Heart left ventricle (tissue), 16 donors: Measurements from ENCODE around the gene GRM1. TPM values are rescaled to one million over a fixed set of nuclear protein-coding genes. Genes with fewer than 3 reads are reported as not detected.

ENCODE experiments used
- ATAC-seq, 4 donors: fragments of 200-7000 bp; cut with Tn5 transposase; one replicate each; pipeline ENCODE4 v1.9.1; 2020 to 2022; ENCODE audit warnings: moderate library complexity in 4 of 4, mild to moderate bottlenecking in 3 of 4, moderate number of reproducible peaks in 1 of 4
- DNase-seq, 5 donors: peaks; one replicate each; pipeline ENCODE4 v3.0.0-alpha.2; 2020
- H3K27ac ChIP-seq, 12 donors: fragments of 200-600 bp; sonication (generic) in 4 of 12; one replicate each; pipeline versions ENCODE4 v1.5.0 to v1.8.0; 2016 to 2022; ENCODE audit warnings: mild to moderate bottlenecking in 2 of 12
- H3K27me3 ChIP-seq, 9 donors: fragments of 200-600 bp; sonication (generic) in 2 of 9; one replicate each; pipeline versions ENCODE4 v1.5.1 to v1.8.0; 2016 to 2022; ENCODE audit warnings: mild to moderate bottlenecking in 3 of 9
- H3K36me3 ChIP-seq, 9 donors: fragments of 200-600 bp; sonication (generic) in 2 of 9; one replicate each; pipeline versions ENCODE4 v1.5.0 to v1.8.0; 2018 to 2022; ENCODE audit warnings: mild to moderate bottlenecking in 2 of 9
- H3K4me1 ChIP-seq, 12 donors: fragments of 200-600 bp; sonication (generic) in 4 of 12; one replicate each; pipeline versions ENCODE4 v1.5.0 to v1.8.0; 2016 to 2022; ENCODE audit warnings: mild to moderate bottlenecking in 3 of 12
- H3K4me3 ChIP-seq, 12 donors: fragments of 200-600 bp; sonication (generic) in 4 of 12; one replicate each; pipeline versions ENCODE4 v1.5.0 to v1.8.0; 2017 to 2022; ENCODE audit warnings: mild to moderate bottlenecking in 9 of 12, moderate library complexity in 4 of 12
- H3K9me3 ChIP-seq, 12 donors: fragments of 200-600 bp; sonication (generic) in 4 of 12; one replicate each; pipeline versions ENCODE4 v1.5.0 to v1.8.0; 2016 to 2022; ENCODE audit warnings: mild to moderate bottlenecking in 1 of 12
- CTCF ChIP-seq, 12 donors: fragments of 200-600 bp; sonication (generic) in 4 of 12; IDR thresholded peaks; one replicate each; pipeline versions ENCODE4 v1.5.0 to v1.8.0; 2018 to 2022; ENCODE audit warnings: antibody characterized with exemption in 12 of 12, mild to moderate bottlenecking in 5 of 12
- POLR2A ChIP-seq, 2 donors: fragments of 450-650 bp; IDR thresholded peaks; one replicate each; pipeline ENCODE4 v1.6.1; 2017; ENCODE audit warnings: antibody characterized with exemption in 2 of 2, mild to moderate bottlenecking in 2 of 2, moderate library complexity in 2 of 2
- WGBS, 4 donors: extraction: QIAGEN DNeasy Blood & Tissue Kit in 2 of 4; methylation state at CpG; one replicate each; pipeline versions ENCODE4 v1.1.5 to v1.1.7; 2013 to 2018; 5-methylcytosine and 5-hydroxymethylcytosine counted together
- intact Hi-C, 10 donors: fragments of 100-400 bp; cut with DNase I; formaldehyde crosslinking; loops; one replicate each; pipeline versions ENCODE4 v1.11.1 to v1.14.2; 2022
- polyA plus RNA-seq, 2 donors: library from polyadenylated mRNA; stranded (reverse); fragments of 200-250 nt; gene quantifications; one replicate each; pipeline ENCODE4 v1.2.3, GENCODE V29; 2013
- total RNA-seq, 9 donors: library from RNA; depleted of rRNA in 2 of 9; stranded (reverse); fragments of >200 nt in 2 of 9; fragmentation: NEBNext Ultra II Directional in 3 of 9; extraction: Animal tissue kit (Norgen Biotek cat#: 25700) in 3 of 9; gene quantifications; one replicate each; pipeline versions ENCODE4 v1.1.0 to v1.2.4, GENCODE V29; 2016 to 2023
- donor health status: ischemic (EF 13 %, LVEDD 7.1; RV severe dilation, severe dysfunction).
- donor health status: healthy with polysubstance abuse.
- donor health status: DM: no; HTN: yes; CAD: no.
- donor health status: DM: no; HTN: no; CAD: no.
- donor health status: ischemic (EF 25% LVEDD 6.9; RV normal size, moderate dysfunction).
- donor health status: ischemic (EF 25% LVEDD 5.7; RV mildly dilated, moderate dysfunction).
- donor health status: healthy.
- donor health status: DM: yes; HTN: yes; CAD: no.
- donor health status: ischemic (EF 35%, LVEDD 5.7; RV mildly dilated, moderate dysfunction).
- donor health status: nonischemic (EF 11% LVEDD 7.7; RV severe dilation, severe dysfunction).
- donor health status: DM: yes; HTN: yes; CAD: no.
- donor health status: PGD.
- donor health status: ischemic (EF 29% LVEDD 5.4; RV normal size, mild dysfunction).
- donor health status: nonischemic (EF 23%, LVEDD 6.1; RV moderate dilation, normal function).

GRM1 gene
- total and polyA plus RNA-seq, 11 donors: 0.62 to 6.9 (median 4.7) TPM

- TF ChIP-seq CTCF (IDR thresholded peaks at IDR 0.05) (no peak), POLR2A (IDR thresholded peaks at IDR 0.05) (no peak)
- Histone ChIP-seq H3K4me1 (peaks cover 0 to 3% (median 0%) of the 10 kb centered on the region in 12 donors), H3K27ac (no peak overlapping the region), H3K4me3 (no peak overlapping the region), H3K9me3 (no peaks in the 10 kb centered on the region), H3K27me3 (peaks cover 7 to 46% (median 31%) of the 10 kb centered on the region in 9 donors), H3K36me3 (no peaks in the 10 kb centered on the region)
- intact Hi-C loops: no loop called here
- WGBS, 4 donors: 40 to 53% (median 45%) methylated on average over 4 of the region's 4 CpGs
- DNase-seq (no peak), ATAC-seq (no peak)
Observed at GRCh38 chr6:146032387-146032786, 3.5 kb downstream of the GRM1 start.

GRCh38 chr6:146040360-146040759 is 11.5 kb downstream of the GRM1 start:
- TF ChIP-seq CTCF (IDR thresholded peaks at IDR 0.05) (no peak), POLR2A (IDR thresholded peaks at IDR 0.05) (no peak)
- Histone ChIP-seq H3K9me3 (peaks cover 0 to 32% (median 16%) of the 10 kb centered on the region in 12 donors), H3K27me3 (peaks cover 0 to 5% (median 0%) of the 10 kb centered on the region in 9 donors), H3K36me3 (no peaks in the 10 kb centered on the region), H3K4me3 (no peak overlapping the region), H3K4me1 (no peaks in the 10 kb centered on the region), H3K27ac (no peak overlapping the region)
- ATAC-seq (no peak), DNase-seq (no peak)
- intact Hi-C loops: loop anchor here in 4 of 10 donors (5.0 to 10.0 kb wide), 4 partner anchors 487 to 662 kb away; no protein-coding TSS in a partner anchor
- WGBS, 4 donors: 79 to 94% (median 89%) methylated on average over 1 of the region's 1 CpG

GRCh38 chr6:146041282-146041681 is 12.4 kb downstream of the GRM1 start:
- H3K9me3 ChIP-seq: peaks cover 0 to 32% (median 16%) of the 10 kb centered on the region in 12 donors
- peak in 8 of 12 donors; percentile 12 to 44 (median 26) for TF ChIP-seq CTCF (IDR thresholded peaks at IDR 0.05)
- no peak for TF ChIP-seq POLR2A (IDR thresholded peaks at IDR 0.05)
- ATAC-seq (peak in 1 of 4 donors; percentile 61), DNase-seq (no peak)
- H3K27ac ChIP-seq: no peak overlapping the region
- no peaks in the 10 kb centered on the region for H3K36me3 ChIP-seq
- peaks cover 0 to 5% (median 0%) of the 10 kb centered on the region in 9 donors for H3K27me3 ChIP-seq
- intact Hi-C loops: loop anchor here in 4 of 10 donors (5.0 to 10.0 kb wide), 4 partner anchors 486 to 661 kb away; no protein-coding TSS in a partner anchor
- H3K4me3 ChIP-seq: no peak overlapping the region
- 14 to 40% (median 29%) methylated on average over 1 of the region's 1 CpG for WGBS, 4 donors
- H3K4me1 ChIP-seq: no peaks in the 10 kb centered on the region

GRCh38 chr6:146047371-146047770 is 18.5 kb downstream of the GRM1 start:
- H3K36me3 ChIP-seq: no peaks in the 10 kb centered on the region
- H3K27me3 ChIP-seq: peaks cover 0 to 5% (median 0%) of the 10 kb centered on the region in 9 donors
- ATAC-seq (no peak), DNase-seq (no peak)
- H3K27ac ChIP-seq: no peak overlapping the region
- WGBS, 4 donors: 50 to 60% (median 55%) methylated on average over 2 of the region's 2 CpGs
- H3K9me3 ChIP-seq: peaks cover 0 to 6% (median 0%) of the 10 kb centered on the region in 12 donors
- intact Hi-C loops: loop anchor here in 1 of 10 donors (10.0 kb wide), 1 partner anchor 647 kb away; no protein-coding TSS in a partner anchor
- TF ChIP-seq CTCF (IDR thresholded peaks at IDR 0.05): no peak
- no peak for TF ChIP-seq POLR2A (IDR thresholded peaks at IDR 0.05)
- no peaks in the 10 kb centered on the region for H3K4me1 ChIP-seq
- no peak overlapping the region for H3K4me3 ChIP-seq
